ENCODE measurements around the gene FHAD1. TPM values are rescaled to one million over a fixed set of nuclear protein-coding genes. Genes with fewer than 3 reads are reported as not detected.

Gene FHAD1
- total and polyA plus RNA-seq, 8 donors, result 0.75 to 5.5 (median 2.1) TPM

DNA sequence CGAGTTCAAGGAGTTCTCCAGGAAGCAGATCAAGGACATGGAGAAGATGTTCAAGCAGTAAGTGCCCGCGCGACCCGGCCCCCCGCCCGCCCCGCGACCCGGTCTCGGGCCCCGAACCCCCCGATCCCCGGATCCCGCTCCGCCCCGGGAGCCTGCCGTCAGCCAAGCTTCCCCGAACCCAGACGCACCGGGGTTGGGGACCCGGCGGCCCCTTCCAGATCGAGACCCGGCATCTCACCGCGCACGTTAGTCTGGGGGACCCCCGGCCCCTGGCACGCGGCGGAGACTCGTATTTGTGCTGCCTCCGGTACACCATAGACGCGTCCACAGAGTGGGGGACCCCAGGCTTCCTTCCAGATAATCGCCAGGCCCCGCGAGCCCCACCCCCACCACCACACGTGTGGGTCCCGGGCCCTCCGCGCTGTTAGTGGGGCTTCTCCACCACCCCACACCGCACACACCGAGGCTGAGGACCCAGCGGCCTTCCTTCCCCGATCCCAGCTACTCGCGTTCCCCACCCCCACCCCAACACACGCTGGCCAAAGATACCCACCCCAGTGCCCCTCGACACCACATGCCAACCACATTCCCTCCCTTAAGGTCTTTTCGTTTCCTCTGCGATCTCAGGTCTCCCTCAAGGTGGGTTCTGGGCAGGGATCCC lies 163.3 kb downstream of the FHAD1 start:
- ATAC-seq (peak in 3 of 4 donors; percentile 2 to 8 (median 7)), DNase-seq (peak; percentile 27 to 78 (median 50)), FAIRE-seq (no peak)
- WGBS, 2 donors, result 1 to 2% methylated on average over 46 to 53 of the region's 53 CpGs
- H3K4me3 ChIP-seq, result peak overlapping the region; percentile 82 to 93 (median 89)
- no peaks in the 10 kb centered on the region for H3K9me3 ChIP-seq
- H3K4me1 ChIP-seq, result peaks cover 0 to 10% (median 8%) of the 10 kb centered on the region in 3 donors
- no peaks in the 10 kb centered on the region for H3K27me3 ChIP-seq
- intact Hi-C loops (cut with DNase I), result loop anchor here in 1 of 3 donors (5.0 kb wide), 1 partner anchor 83 kb away; no protein-coding TSS in a partner anchor
- peak overlapping the region; percentile 50 to 68 (median 62) for H3K27ac ChIP-seq
- no peaks in the 10 kb centered on the region for H3K36me3 ChIP-seq
- TF ChIP-seq, protein P1, sequence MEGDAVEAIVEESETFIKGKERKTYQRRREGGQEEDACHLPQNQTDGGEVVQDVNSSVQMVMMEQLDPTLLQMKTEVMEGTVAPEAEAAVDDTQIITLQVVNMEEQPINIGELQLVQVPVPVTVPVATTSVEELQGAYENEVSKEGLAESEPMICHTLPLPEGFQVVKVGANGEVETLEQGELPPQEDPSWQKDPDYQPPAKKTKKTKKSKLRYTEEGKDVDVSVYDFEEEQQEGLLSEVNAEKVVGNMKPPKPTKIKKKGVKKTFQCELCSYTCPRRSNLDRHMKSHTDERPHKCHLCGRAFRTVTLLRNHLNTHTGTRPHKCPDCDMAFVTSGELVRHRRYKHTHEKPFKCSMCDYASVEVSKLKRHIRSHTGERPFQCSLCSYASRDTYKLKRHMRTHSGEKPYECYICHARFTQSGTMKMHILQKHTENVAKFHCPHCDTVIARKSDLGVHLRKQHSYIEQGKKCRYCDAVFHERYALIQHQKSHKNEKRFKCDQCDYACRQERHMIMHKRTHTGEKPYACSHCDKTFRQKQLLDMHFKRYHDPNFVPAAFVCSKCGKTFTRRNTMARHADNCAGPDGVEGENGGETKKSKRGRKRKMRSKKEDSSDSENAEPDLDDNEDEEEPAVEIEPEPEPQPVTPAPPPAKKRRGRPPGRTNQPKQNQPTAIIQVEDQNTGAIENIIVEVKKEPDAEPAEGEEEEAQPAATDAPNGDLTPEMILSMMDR (IDR thresholded peaks at IDR 0.05), result no peak

DNA sequence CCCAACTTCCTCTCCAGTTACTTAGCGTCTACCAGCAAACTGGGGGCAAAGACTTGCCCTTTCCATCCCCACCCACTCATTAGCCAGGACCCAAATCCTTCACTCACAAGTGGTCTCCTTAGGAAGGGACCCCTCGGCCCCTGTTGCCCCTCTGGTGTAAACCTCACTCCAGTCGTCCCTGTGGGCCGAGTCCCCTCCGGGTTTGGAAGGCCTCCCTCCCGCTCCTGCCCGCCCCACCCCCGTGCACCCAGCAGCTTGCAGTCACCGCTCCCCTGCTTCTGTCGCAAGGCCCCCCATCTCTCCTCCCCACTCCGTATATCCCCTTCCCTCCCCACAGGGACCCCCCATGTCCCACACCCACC lies 163.8 kb downstream of the FHAD1 start:
- H3K9me3 ChIP-seq, result no peaks in the 10 kb centered on the region
- no peak for ATAC-seq
- peaks cover 2 to 15% (median 11%) of the 10 kb centered on the region in 3 donors for H3K4me1 ChIP-seq
- 28 to 32% methylated on average over 11 of the region's 11 CpGs for WGBS, 2 donors
- no peaks in the 10 kb centered on the region for H3K36me3 ChIP-seq
- H3K27me3 ChIP-seq, result no peaks in the 10 kb centered on the region
- FAIRE-seq, result no peak
- intact Hi-C loops (cut with DNase I), result loop anchor here in 1 of 3 donors (5.0 kb wide), 1 partner anchor 84 kb away; no protein-coding TSS in a partner anchor
- H3K4me3 ChIP-seq, result peak overlapping the region; percentile 82 to 93 (median 89)
- peak in 2 of 6 donors; percentile 22 to 75 for DNase-seq
- TF ChIP-seq, protein P1 (IDR thresholded peaks at IDR 0.05), result no peak
- H3K27ac ChIP-seq, result peak overlapping the region in 3 of 4 donors; percentile 65 to 68 (median 65)

DNA sequence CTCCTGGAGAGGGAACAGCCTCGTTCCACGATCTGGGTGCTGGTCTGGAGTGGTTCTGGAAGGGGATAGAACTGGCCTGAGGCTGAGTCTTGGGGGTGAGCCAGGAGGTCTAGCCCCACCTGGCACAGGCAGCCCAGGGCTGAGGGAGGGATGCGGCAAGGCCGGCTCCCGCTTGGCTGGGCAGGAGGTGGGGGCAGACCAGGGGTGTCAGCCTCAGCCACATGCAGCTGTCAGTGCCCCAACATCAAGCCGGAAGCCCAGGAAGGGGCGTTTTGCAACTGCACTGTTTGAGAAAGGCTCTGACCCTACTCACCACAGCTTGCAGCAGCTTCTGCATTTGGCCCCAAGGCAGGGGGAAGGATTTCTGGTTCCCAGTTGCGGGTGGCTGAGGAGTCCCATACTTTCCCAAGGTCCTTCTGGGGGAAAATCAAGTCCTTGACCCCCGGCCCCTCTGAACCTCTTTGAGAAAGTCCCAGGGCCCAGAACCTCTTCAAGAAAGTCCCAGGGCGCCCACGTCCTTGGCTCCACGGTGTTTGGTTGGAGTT lies 164.6 kb downstream of the FHAD1 start:
- Histone ChIP-seq H3K9me3 (no peaks in the 10 kb centered on the region), H3K36me3 (no peaks in the 10 kb centered on the region), H3K27me3 (no peaks in the 10 kb centered on the region), H3K4me1 (peaks cover 4 to 23% (median 14%) of the 10 kb centered on the region in 3 donors), H3K27ac (peak overlapping the region; percentile 22 to 65 (median 61)), H3K4me3 (peak overlapping the region in 3 of 4 donors; percentile 82 to 93 (median 87))
- TF ChIP-seq, protein P1 (IDR thresholded peaks at IDR 0.05), result no peak
- ATAC-seq (peak; percentile 3 to 31 (median 10)), DNase-seq (peak in 4 of 6 donors; percentile 45 to 82 (median 58)), FAIRE-seq (no peak)
- 32 to 41% methylated on average over 12 of the region's 12 CpGs for WGBS, 2 donors
- intact Hi-C loops (cut with DNase I), result loop anchor here in 1 of 3 donors (5.0 kb wide), 1 partner anchor 84 kb away; no protein-coding TSS in a partner anchor

DNA sequence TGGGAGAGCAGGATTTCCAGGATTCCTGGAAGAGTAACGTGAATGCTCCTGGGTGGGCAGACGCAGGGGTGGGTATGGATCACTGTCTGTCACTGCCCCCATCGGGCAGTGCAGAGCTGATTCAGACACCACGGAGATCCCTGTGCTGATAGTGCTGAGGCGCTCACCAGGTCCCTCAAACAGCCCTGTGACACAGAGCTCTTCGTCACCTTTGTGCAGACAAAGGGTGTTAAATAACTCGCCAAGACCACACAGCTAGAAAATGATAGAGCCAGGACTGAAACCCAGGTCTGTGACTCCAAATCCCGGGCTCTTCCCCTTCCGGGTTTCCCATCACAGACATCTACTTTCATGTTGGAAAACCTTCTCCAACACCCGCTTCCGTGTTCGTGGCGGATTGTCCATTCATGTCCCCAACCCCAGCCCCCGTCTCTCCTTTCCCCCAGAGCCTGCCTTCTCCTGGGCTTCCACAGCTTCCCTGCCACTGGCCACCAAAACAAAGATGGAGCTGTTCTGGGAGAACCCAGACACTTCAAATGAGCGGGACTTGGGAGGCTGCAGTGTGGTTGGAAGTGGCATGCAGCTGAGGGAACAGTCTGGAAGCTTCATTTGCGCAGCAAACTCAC lies 165.3 kb downstream of the FHAD1 start:
- WGBS, 2 donors, result 33 to 41% methylated on average over 16 of the region's 16 CpGs
- intact Hi-C loops (cut with DNase I), result loop anchor here in 1 of 3 donors (5.0 kb wide), 1 partner anchor 85 kb away; no protein-coding TSS in a partner anchor
- Histone ChIP-seq H3K4me3 (peak overlapping the region in 2 of 4 donors; percentile 87 to 93), H3K27me3 (no peaks in the 10 kb centered on the region), H3K4me1 (peaks cover 4 to 30% (median 14%) of the 10 kb centered on the region in 3 donors), H3K9me3 (no peaks in the 10 kb centered on the region), H3K36me3 (no peaks in the 10 kb centered on the region), H3K27ac (peak overlapping the region; percentile 22 to 65 (median 61))
- peak in 1 of 6 donors; percentile 26 for DNase-seq
- TF ChIP-seq, protein P1 (IDR thresholded peaks at IDR 0.05), result no peak
- no peak for FAIRE-seq
- ATAC-seq, result no peak

All from pancreas (tissue), 10 donors.